Mucosa of rectum (tissue), 2 donors: ENCODE measurements around the gene SKI.
"Not testable (repeated sequence)": the region's sequence is repeated elsewhere in the genome, so short reads cannot be mapped to it uniquely, and the experiment has no call there.

Source experiments
- H3K27ac ChIP-seq, 2 donors: one replicate each; pipeline ENCODE4 v1.7.0; 2013; ENCODE audit warnings: inconsistent platforms in 2 of 2, low read depth in 2 of 2, low read length in 2 of 2
- H3K27me3 ChIP-seq, 2 donors: one replicate each; pipeline ENCODE4 v1.7.0; 2013; ENCODE audit warnings: low read length in 2 of 2; ENCODE audit not compliant: control insufficient read depth in 2 of 2, insufficient read depth in 2 of 2
- H3K36me3 ChIP-seq, 2 donors: one replicate each; pipeline ENCODE4 v1.7.0; 2013; ENCODE audit warnings: low read length in 2 of 2; ENCODE audit not compliant: control insufficient read depth in 2 of 2, insufficient read depth in 2 of 2
- H3K4me1 ChIP-seq, 2 donors: one replicate each; pipeline ENCODE4 v1.7.0; 2013; ENCODE audit warnings: low read length in 2 of 2, mild to moderate bottlenecking in 1 of 2; ENCODE audit not compliant: control insufficient read depth in 2 of 2, insufficient read depth in 2 of 2
- H3K4me3 ChIP-seq, 2 donors: one replicate each; pipeline ENCODE4 v1.7.0; 2013; ENCODE audit warnings: low read length in 2 of 2
- H3K9ac ChIP-seq, 2 donors: one replicate each; pipeline ENCODE4 v1.7.0; 2013; ENCODE audit warnings: low read length in 2 of 2, low read depth in 1 of 2, mild to moderate bottlenecking in 1 of 2
- H3K9me3 ChIP-seq, 2 donors: one replicate each; pipeline ENCODE4 v1.7.0; 2013; ENCODE audit warnings: low read length in 2 of 2; ENCODE audit not compliant: control insufficient read depth in 2 of 2
- donor health status: healthy.
- donor health status: Normal muscosa, but diverticular disease.

SKI gene

DNA sequence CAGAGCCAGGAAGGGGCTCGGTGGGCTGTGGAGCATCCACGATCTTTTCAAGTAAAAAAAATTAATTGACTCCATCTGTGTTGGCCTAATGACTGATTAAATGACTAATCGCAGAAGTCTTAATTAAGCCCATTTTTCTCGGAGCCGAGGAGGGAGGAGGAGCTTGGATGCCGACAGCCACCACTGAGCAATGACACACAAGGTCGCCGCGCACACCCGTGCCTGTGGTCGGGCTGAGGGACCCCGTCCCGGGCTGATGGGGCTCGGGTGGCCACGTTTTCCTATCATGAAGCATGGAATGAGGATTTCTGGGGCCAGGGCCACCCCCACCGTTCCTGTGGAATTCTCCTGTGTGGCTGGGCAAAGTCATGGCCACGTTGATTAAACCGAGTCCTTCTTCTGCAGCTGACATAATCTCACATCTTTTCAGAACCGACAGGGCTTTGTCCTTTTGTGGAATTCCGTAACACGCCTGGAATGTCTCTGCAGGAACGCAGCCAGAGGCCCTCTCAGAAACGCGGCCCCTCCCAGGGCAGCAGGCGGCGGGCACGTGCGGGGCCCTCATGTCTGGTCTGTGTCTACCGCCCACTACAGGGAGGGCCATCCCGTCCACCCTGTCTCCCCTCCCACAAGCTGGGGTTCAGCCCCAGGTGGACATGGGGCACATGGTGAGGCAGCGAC, 102.5 kb downstream of the SKI start:
- no peak overlapping the region for H3K4me3 ChIP-seq
- H3K9me3 ChIP-seq = no peaks in the 10 kb centered on the region
- H3K36me3 ChIP-seq = no peaks in the 10 kb centered on the region
- no peaks in the 10 kb centered on the region for H3K27me3 ChIP-seq
- H3K4me1 ChIP-seq = no peaks in the 10 kb centered on the region
- H3K27ac ChIP-seq = peak overlapping the region in 1 of 2 donors; percentile 15
- no peak overlapping the region for H3K9ac ChIP-seq

DNA sequence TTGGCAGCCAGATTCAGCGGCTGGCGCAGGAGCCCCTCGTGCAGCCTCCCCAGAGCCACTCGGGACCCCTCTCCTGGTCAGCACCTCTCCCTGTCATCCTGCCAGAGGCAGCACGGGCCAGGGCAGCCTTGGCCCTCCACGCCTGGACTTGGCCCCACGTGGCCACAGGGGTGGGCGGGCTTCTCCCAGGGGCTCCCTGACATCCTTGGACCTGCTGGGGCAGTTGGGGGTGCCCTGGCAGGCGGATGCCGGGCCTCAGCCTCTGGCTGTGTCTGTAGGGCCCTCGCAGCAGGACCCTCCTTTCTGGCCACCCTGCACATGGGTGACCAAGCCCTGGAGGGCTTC, 103.1 kb downstream of the SKI start:
- no peaks in the 10 kb centered on the region for H3K4me1 ChIP-seq
- H3K36me3 ChIP-seq = no peaks in the 10 kb centered on the region
- H3K9ac ChIP-seq = no peak overlapping the region
- no peaks in the 10 kb centered on the region for H3K9me3 ChIP-seq
- peak overlapping the region in 1 of 2 donors; percentile 15 for H3K27ac ChIP-seq
- H3K4me3 ChIP-seq = no peak overlapping the region
- no peaks in the 10 kb centered on the region for H3K27me3 ChIP-seq

DNA sequence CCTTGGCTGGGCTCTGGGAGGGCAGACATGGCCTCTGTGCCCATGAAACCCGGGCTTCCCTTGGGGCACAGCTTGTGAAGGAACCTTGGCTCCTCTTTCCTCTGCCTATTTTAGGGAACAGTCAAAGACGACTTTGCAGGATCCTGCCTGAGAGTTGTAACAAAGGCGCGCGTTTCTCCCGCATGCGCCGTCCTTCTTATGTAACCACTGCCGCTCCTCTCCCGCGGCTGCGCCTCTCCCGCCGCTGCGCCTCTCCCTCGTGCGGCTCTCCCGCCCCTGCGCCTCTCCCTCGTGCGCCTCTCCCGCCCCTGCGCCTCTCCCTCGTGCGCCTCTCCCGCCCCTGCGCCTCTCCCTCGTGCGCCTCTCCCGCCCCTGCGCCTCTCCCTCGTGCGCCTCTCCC, 103.5 kb downstream of the SKI start:
- H3K36me3 ChIP-seq, H3K9me3 ChIP-seq, H3K9ac ChIP-seq, H3K4me3 ChIP-seq, H3K27me3 ChIP-seq, H3K4me1 ChIP-seq: not testable (repeated sequence)
- peak overlapping the region in 1 of 2 donors; percentile 15 for H3K27ac ChIP-seq

DNA sequence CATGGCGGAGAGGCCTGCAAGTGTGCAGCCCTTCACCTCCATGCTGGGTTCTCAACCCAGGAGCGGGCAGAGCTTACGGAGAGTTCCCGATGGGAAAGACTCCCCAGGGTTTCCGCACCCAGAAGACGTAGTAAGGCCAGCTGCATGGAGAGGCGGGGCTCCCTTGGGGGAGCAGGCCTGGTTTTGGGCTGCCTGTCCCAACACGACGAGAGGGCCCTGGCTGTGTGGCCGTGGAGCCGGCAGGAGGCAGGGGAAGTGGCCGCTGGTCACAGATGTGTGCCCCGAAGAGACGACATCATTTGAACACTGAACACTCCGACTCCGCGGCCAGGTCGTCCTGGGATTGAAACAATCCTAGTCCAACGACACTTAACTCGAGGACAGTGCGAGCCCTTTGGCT, 106.2 kb downstream of the SKI start:
- Histone ChIP-seq H3K9ac (no peak overlapping the region), H3K27me3 (no peaks in the 10 kb centered on the region), H3K9me3 (no peaks in the 10 kb centered on the region), H3K4me1 (no peaks in the 10 kb centered on the region), H3K27ac (no peak overlapping the region), H3K36me3 (no peaks in the 10 kb centered on the region), H3K4me3 (no peak overlapping the region)

DNA sequence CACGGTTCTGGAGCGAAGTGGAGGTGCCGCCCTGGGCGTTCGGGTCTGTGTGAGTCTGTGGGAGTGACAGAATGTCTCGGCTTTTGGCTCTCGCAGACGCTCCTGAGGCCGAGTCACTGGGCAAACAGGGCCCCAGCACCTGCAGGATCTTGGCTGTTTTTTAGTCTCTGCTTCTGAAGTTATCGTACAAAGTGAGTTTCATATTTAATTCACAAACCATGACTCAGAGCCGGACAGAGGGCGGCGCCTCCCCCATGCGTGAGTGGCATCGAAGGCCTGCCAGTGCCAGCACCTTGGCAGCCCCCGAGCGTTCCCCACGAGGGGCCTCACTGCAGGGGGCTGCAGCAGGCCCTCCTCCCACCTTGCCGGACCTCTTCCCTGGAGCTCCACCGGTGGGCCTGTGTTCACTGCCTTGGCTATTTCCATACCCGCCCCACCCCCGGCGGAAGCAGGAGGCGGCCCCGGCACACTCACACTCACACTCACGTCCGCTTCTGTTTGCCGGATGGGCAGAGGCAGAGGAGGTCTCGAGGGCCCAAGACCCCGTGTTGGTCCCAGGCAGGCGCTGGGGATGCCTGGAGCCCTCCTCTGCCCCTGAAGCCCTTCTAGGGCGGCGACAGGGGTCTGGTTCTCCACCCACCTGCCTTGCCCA, 106.9 kb downstream of the SKI start:
- Histone ChIP-seq H3K9me3 (no peaks in the 10 kb centered on the region), H3K27ac (no peak overlapping the region)

DNA sequence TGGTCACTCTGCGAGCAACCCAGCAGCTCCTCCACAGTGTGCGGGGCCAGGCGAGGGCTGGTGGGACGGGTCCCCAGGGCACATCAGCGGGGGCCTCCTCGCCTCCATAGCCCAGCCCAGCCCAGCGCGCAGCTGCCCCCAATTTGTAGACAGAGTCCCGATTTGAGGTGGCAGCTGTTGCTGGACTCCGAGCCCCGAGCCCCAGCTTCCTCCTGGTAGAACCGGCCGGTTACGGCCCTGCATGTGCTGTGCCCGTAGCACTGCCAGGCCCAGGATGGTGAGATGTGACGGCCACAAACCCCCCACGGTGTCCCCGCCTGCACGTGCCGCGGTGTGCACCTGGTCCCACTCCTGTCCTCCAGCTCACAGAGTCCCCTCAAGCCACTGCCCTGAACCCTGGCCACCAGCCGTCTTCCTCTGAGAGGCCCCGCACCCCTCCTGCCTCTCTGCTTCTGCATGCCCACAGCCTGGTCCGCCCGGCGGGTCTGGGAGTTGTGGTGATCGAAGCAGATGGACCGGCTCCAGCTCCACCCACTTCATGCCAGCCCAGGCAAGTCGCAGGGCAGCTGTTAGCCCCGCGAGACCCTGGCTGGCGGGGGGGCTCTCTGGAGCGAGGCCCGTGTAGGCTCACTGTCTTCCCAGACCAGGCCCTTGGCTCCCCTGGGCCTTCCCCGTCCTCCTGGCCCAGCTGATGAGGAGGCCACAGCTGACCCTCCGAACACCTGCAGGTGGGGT, 107.8 kb downstream of the SKI start:
- Histone ChIP-seq H3K9ac (no peak overlapping the region), H3K9me3 (no peaks in the 10 kb centered on the region), H3K4me1 (no peaks in the 10 kb centered on the region), H3K4me3 (no peak overlapping the region), H3K27me3 (no peaks in the 10 kb centered on the region), H3K27ac (no peak overlapping the region), H3K36me3 (no peaks in the 10 kb centered on the region)

More for the DNA sequence above, 106.9 kb downstream of the SKI start:
- H3K27me3 ChIP-seq = no peaks in the 10 kb centered on the region
- no peaks in the 10 kb centered on the region for H3K36me3 ChIP-seq
- H3K4me1 ChIP-seq = no peaks in the 10 kb centered on the region
- H3K4me3 ChIP-seq = no peak overlapping the region
- no peak overlapping the region for H3K9ac ChIP-seq

DNA sequence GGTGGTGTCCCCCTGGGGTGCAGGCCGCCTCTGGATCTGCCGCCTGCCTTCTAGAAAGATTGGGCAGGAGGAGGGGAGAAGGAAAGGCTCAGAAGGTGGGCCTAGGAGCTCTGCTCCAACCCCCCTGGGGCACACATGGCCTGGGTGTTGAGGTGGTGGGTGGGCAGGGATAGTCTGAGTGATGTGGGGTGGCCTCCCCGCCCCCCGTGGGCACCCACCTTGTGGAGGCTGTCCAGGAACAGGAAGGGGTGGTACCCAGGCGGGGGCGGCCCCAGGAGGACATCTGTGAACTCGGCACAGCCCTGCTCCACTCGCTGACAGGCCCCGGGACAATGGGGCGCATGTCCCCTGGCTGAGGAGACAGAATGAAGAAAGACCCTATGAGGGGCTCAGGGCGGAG, 108.4 kb downstream of the SKI start:
- H3K27ac ChIP-seq = no peak overlapping the region
- H3K9me3 ChIP-seq = no peaks in the 10 kb centered on the region

DNA sequence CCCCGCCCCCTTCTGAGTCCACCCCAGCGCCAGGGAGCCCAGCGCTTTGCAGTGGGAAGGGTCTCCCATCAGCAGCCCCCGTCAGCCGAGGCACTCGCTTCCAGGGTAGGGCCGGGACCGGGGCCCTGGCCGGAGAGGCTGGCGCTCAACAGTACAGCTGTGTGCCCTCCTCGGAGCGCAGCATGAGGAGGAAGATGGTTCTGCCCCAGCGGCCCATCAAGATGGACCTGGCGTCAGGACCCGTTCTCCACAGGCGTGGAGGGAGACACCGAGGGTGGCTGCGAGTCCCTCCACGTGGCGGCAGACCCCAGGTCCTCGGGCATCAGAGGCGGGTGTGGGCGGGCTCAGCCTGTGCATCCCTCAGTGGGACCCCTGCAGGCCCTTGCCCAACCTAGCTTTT, 109.0 kb downstream of the SKI start:
- H3K4me3 ChIP-seq = no peak overlapping the region
- H3K9ac ChIP-seq = no peak overlapping the region
- H3K4me1 ChIP-seq = no peaks in the 10 kb centered on the region
- H3K27me3 ChIP-seq = no peaks in the 10 kb centered on the region
- no peaks in the 10 kb centered on the region for H3K36me3 ChIP-seq
- no peak overlapping the region for H3K27ac ChIP-seq
- H3K9me3 ChIP-seq = no peaks in the 10 kb centered on the region

More for the DNA sequence above, 108.4 kb downstream of the SKI start:
- no peaks in the 10 kb centered on the region for H3K36me3 ChIP-seq
- H3K27me3 ChIP-seq = no peaks in the 10 kb centered on the region
- no peaks in the 10 kb centered on the region for H3K4me1 ChIP-seq
- no peak overlapping the region for H3K9ac ChIP-seq
- H3K4me3 ChIP-seq = no peak overlapping the region

DNA sequence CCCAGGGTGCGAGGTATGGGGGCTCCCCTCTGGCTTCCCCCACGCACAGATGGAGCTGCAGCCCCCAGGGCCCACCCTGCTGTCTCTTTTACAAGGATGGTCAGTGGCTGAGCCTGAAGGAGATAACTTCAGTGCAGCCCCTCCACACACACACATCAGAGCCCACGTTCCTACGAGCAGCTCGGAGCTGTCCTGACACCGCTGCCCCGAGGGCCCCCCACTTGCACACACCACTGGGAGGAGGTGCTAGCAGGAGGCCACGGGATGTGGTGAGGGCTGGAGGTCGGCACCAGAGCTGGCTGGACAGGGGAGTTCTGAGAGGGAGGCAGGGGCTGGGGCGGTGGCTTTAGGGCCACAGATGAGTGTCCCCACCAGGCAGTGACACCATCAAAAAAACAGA, 109.4 kb downstream of the SKI start:
- Histone ChIP-seq H3K4me1 (no peaks in the 10 kb centered on the region), H3K4me3 (no peak overlapping the region), H3K9me3 (no peaks in the 10 kb centered on the region), H3K36me3 (no peaks in the 10 kb centered on the region), H3K27me3 (no peaks in the 10 kb centered on the region), H3K9ac (no peak overlapping the region), H3K27ac (no peak overlapping the region)

DNA sequence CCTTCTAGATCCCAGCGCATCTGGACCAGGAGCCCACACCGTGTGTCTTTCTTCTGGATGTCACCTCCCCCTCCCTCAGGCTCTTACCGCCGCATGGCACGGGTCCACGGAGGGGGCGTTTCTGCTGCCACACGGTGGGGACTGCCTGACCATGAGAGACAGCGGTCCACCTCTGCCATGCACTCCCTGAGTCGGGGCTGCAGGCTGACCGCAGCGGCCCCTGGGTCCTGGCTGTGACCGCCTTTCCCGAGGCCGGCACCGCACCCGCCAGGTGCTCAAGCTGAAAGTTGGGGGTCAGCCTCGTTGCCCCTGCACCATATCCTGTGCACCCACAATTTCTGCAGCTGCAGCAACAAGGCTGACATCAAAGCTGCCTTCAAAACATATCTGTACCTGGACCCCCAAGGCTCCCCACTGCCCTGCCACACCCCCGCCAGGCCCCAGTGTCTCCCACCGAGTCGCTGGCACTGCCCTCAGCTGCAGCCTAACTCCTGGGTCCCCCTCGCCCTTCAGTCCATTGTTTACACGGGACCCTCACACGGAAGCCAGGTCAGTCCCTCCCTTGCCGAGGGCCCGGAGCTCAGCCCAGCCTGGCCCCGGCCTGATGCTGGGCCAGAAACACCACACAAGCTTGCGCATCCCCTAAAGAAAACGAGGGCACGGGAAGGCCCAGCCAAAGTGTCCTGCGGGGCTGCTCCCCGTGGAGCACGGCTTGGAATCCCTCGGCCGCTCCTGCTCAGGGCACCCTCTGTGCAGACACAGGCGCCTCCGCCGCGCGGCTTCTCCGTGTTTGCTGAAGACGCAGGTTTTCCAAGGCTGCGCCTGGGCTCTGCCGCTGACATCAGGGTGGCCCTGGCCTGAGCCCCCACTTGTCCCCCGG, 111.3 kb downstream of the SKI start:
- H3K36me3 ChIP-seq = no peaks in the 10 kb centered on the region
- H3K9me3 ChIP-seq = no peaks in the 10 kb centered on the region
- H3K27me3 ChIP-seq = no peaks in the 10 kb centered on the region
- H3K27ac ChIP-seq = no peak overlapping the region
- H3K4me3 ChIP-seq = no peak overlapping the region
- H3K9ac ChIP-seq = no peak overlapping the region
- H3K4me1 ChIP-seq = no peaks in the 10 kb centered on the region
